CD4-positive, alpha-beta T cell treated with Interleukin-15 for 4 hours (primary cell): ENCODE data around the gene CEBPG.

Experiments
- DNase-seq: peaks from one replicate; pipeline ENCODE4 v3.0.0-alpha.2; 2020; ENCODE audit warnings: low spot score

The CEBPG gene

DNA sequence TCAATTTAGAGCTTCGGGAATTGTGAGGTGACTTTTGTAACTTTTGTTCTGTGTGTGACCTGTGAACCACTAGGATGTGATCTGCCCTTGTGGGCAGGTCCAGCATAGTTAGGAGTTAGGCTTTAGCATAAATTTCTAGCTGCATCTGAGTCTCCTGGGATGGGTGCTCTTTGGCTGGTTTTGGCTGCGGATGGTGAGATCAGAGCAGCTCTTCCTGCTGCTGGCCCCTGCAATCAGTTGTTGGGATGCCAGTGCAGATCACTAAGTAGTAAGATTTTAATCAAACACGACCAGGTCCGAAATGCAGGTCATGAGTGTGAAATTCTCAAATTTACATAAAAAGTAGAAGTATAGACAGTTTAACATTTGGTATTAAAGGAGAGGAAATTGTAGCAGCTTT lies 8.5 kb downstream of the CEBPG start:
- DNase-seq, result no peak

DNA sequence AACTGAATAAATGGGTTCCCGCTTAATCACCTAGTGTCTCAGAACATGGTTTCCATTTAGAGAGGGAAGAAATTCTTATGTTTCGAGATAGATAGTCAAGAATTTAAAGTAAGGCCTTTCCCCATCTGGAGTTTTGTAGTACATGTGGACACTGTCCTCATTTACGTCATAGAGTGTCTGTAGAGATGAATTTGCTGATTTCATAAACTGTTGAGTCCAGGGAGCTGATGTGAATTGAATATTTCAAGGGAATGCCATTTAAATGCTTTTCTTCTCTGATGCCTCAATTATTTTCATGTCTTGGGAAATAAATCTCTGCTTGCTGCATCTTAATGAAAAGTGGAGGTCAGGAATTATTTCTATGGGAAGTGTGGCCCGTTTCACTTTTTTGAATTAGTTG lies 9.5 kb downstream of the CEBPG start:
- no peak for DNase-seq

- no peak for DNase-seq
These were observed 10.3 kb downstream of the CEBPG start for GRCh38 chr19:33383720-33384292.

GRCh38 chr19:33384983-33385382 lies 11.5 kb downstream of the CEBPG start:
- no peak for DNase-seq

DNA sequence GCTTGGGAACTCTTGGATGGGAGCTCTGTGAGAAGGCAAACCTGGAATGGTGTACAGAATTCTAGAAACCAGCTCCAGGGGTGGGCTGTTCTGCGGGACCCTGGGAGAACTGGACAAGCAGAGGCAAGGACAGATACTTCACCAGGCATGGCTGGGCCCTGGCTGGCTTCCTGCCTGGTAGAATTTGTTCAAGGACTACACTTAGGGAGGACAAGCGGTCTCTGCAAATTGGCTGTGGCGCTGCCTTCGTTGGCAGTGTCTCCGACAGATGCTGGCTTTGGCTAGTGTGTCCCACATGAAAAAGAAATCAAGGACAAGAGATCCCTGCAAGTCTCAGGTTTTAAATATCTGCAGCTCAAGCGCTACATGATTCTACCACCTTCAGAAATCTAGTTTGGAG lies 12.4 kb downstream of the CEBPG start:
- no peak for DNase-seq

GRCh38 chr19:33386361-33386858 lies 12.9 kb downstream of the CEBPG start:
- DNase-seq, result no peak

- DNase-seq, result no peak
These were observed 14.1 kb downstream of the CEBPG start for GRCh38 chr19:33387351-33388230.

DNA sequence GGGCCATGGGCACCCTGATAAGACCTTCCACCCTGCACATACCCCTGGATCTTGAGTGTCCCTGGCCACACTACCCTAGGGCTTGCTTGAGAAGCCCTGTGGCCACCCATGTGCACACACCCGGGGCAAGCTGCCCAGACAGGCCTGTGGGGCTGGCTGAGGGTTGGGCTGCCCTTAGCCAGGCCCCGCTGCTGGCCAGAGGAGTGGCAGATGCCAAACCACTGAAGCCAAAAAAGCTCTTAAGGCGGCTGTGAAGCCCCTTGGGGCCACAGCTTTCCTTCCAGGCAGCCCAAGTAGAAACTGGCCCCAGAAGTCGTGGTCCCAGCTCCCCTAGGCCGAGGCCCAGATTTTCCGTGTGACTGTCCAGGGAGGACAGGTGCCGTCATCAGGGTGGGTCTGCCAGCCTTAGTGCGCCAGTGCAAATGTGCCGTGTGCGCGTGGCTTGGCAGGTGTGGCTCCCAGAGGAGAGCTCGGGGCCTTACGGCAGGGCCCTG lies 14.8 kb downstream of the CEBPG start:
- no peak for DNase-seq

- no peak for DNase-seq
These were observed 15.4 kb downstream of the CEBPG start for GRCh38 chr19:33388725-33389420.

DNA sequence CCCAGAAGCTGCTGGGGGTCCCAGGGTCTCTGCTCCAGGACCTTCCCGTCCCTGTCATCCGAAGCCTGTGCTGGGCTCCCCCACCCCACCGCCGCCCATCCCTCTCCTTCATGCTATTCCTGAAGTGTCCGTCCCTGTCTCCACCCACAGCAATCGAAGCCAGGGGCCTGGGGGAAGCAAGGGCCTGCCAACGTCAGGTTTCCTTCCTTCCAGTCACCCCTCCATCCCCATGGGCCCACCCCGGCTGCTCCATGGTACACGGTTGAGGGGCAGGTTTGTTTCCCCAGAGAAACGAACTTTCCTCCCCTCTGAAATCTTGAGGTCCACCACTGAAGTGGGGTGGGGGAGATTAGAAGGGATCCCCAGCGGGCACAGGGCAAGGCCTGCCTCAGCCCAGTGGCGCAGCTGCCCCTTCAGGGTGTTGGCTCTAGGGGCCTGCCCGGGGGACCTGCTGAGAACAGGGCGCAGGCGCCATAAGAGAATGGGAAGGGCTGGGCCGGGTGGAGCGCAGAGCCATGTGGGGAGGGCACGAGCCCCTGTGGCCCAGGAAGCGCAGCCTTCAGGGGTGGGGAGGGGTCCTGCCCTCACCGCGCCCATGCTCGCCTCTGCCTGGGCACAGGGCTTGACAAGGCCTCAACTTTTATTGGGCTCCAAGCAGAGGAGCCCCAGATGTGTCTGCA lies 16.1 kb downstream of the CEBPG start:
- DNase-seq, result no peak

- no peak for DNase-seq
These were observed 16.8 kb downstream of the CEBPG start for GRCh38 chr19:33390101-33390907.

DNA sequence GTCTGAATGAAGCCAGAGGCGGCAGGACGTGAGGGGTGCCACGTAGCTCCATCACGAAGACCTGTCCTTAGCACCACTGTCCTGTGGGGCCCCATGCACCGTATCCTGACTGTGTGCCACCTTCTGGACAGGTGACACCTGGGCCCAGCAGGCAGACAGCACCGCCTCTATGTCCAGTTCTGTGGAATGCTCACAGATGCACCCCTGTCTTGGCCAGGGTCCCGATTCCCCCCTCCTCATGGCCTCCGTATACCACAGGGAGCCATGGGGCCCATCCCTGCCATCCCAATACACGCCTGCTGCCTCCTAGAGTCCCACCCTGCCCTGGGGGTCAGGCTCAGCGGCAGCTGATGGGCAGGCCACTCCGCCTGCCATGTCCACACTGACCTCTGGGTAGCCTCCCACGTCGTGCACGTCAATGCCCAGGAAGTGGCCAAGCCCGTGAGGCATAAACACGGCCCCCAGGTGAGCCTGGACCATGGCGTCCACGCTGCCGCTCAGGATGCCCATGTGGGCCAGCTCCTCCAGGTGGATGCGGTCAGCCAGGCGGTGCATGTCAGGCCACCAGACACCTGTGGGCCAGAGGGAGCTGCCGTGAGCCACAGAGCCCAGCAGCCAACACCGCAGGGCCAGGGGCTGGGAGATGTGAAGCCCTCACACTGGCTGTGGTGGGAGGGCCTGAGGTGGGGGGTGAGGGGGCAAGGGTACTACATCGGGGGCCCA lies 17.6 kb downstream of the CEBPG start:
- no peak for DNase-seq

DNA sequence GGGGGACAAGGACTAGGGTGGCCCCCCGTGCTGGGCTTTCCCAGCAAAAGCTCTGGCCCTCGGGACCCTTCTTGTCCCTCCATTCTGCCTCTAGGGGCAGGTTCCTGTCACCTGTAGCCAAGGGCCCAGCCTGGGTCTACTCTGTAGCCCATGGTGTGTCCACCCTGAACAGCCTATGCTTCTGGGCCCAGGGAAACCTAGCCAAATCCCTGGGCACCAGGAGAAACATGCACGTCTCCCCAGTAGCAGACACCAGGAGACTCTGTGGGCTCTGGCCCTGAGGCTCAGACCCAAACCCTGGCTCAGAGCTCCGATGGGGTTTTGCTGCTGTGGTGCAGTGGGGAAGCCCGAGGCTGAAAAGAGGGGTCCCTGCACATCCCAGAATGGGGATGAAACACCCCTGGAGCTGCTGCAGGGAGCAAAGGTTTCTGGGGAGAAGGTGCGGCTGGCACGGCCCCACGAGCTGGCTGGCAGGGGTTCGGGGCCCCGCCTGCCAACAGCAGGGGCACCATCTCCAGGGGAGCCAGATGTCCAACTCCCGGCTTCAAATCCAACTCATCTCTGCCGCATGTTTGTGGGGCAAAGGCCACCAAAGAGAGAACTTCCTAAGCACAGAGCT lies 18.2 kb downstream of the CEBPG start:
- DNase-seq, result no peak

GRCh38 chr19:33392341-33393285 lies 19.1 kb downstream of the CEBPG start:
- DNase-seq, result no peak

- no peak for DNase-seq
These were observed 19.9 kb downstream of the CEBPG start for GRCh38 chr19:33393286-33394005.

GRCh38 chr19:33394006-33394722 lies 20.7 kb downstream of the CEBPG start:
- no peak for DNase-seq

- no peak for DNase-seq
These were observed 21.4 kb downstream of the CEBPG start for GRCh38 chr19:33394723-33395560.
